HG03521 (cell line): ENCODE measurements around the gene LCE7A.

ENCODE experiments used
- ATAC-seq: cut with Tn5 transposase; IDR thresholded peaks from one replicate; pipeline ENCODE4 v1.9.1; 2021; ENCODE audit warnings: mild to moderate bottlenecking, moderate library complexity; ENCODE audit not compliant: unreplicated experiment

Gene LCE7A

DNA sequence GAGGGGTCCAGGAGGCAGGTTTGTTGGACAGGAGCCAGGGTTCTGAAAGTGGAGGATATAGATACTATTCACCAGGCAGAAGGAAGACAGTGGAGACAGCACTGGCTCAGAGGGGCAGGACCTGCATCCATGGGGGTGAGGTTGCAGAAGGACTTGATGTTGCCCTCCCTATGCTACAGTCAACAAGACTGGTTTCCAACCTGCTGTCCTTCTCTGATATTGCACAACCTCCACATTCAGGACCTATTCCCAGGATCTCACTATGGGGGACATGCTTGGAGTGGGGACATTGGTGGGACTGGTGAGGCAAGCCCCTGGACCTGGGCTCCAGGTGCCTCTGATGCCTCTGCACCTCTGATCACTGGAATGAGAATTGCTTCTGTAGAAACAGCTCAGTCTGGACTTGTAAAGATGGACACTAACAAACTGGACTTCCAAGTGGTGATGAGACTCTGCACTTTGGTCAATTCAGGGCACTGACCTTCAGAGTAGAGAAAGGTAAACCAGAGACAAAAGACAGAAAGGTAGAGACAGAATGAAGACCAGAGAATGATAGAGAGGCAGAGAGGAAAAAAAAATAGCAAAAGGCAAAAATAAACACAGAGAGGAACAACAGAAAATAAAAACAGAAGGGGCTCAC, 19.9 kb downstream of the LCE7A start:
- ATAC-seq = no peak

DNA sequence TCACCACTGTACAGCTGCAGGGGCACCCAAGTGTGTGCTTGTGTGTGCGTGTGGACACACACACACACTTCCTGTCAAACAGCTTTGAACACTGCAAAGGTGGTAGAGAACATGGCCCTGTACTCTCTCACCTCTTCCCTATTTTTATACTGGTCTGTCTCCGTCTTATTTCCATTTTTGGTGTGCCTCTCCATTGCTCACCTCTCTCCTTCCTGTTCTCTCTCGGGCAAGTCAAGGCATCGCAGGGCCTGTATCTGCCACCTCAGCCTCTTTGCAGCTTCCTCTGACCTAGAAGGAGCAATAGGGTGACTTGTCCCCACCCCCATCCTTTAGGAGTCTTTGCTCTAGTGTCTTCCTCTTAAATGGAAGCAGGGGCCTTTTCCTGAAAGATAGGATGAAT, 20.5 kb downstream of the LCE7A start:
- no peak for ATAC-seq

DNA sequence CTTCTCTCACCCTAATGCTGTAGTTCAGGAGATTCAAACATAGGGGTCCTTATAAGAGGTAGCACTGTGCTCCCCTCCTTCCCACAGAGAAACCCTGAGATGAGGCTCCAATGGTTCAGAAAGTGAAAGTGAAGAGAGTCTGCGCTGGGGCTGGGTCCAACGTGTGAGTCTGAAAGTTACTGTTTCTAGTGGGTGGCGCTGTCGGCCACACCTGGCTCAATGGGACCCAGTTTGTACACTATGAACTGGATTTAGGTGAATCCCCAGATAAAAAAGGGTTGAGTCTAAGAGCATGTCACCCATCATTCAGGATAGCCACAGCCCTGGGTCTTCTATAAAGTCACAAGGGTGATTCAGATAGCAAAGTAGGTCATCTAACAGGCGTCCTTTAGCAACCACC, 21.1 kb downstream of the LCE7A start:
- ATAC-seq = no peak

GRCh38 chr1:152884085-152884484, 24.3 kb downstream of the LCE7A start:
- no peak for ATAC-seq

DNA sequence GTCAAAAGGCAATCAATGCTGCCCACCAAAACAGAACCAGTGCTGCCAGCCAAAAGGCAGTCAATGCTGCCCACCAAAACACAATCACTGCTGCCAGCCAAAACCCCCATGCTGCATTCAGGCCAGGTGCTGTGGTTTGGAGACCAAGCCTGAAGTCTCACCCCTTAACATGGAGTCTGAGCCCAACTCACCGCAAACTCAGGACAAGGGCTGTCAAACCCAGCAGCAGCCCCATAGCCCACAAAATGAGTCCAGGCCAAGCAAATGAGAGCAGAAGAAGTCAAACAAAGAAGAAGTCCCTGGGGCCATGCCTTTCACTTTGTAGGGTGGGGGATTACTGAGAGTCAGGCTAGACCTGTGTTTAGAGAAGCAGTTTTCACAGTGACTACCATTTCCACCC, 24.7 kb downstream of the LCE7A start:
- no peak for ATAC-seq

DNA sequence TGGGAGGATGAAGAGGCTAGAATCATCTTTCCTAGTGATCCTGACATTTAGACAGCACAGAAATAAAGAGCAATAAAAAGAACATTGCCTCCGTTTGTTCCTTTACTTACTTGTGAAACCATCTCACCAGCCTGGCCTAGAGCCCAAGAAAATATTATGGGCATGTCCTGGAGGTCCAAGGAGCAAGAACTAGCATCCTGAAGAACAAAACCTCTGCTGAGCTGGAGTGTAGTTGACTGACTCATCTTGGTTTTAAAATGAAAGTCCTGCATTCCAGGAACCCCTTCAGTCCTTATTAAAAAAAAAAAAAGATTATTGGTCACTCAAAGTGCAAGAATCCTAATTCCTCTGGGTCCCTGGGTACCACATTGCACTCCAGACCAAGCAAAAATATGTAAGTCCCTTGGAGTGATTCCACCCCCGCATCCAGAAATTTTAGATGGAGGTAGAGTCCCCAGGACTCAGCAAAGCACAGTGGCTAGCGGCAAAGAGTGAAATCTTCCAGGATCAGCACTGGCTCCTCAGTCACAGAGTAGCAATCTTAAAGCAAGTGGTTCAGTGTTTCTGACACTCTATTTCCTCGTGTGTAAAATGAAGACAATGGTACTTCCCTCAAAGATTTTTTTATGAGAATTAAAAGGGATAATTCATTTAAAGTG, 25.3 kb downstream of the LCE7A start:
- no peak for ATAC-seq

GRCh38 chr1:152886085-152886484, 26.3 kb downstream of the LCE7A start:
- no peak for ATAC-seq

- no peak for ATAC-seq
Observed at GRCh38 chr1:152886758-152887409, 27.1 kb downstream of the LCE7A start.

GRCh38 chr1:152888126-152888525, 28.3 kb downstream of the LCE7A start:
- no peak for ATAC-seq

- ATAC-seq = no peak
Observed at GRCh38 chr1:152899027-152899426, 39.2 kb downstream of the LCE7A start.

DNA sequence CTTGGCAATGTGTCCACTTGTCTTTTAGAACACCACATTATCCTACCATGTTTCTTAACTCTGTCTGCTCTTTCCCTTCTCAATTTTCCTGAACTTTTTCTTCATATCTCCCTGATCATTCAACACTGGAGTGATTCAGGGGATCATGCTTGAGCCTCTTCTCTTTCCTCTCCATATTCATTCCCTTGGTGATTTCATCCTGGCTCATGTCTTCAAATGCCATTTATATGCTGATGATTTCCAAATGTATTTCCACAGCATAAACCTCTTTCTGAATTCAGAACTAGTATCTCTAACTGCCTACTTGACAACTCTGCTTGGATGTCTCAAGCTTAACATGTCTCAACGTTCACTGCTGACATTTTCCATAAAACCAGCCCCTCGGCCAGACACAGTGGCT, 40.1 kb downstream of the LCE7A start:
- no peak for ATAC-seq

GRCh38 chr1:152901631-152902030, 41.8 kb downstream of the LCE7A start:
- ATAC-seq = no peak

DNA sequence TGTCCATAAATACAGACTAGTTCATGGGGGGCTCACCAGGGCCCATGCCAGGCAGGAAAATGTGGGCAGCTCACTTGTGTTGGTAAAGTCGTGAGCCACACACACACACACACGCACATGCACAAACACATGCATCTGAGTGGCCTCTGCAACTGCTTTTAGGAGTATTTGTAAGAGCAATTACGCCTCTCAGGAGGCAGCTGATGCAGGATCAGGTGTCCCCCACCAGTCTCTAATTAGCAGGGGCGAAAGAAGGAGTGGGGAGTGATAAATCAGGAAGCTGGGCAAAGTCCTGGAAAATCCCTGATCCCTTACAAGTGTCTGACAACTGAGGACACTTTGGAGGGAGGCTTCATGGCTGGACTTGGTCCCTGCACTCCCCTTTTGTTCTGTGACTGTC, 42.8 kb downstream of the LCE7A start:
- no peak for ATAC-seq

- no peak for ATAC-seq
Observed at GRCh38 chr1:152904688-152905440, 45.1 kb downstream of the LCE7A start.

DNA sequence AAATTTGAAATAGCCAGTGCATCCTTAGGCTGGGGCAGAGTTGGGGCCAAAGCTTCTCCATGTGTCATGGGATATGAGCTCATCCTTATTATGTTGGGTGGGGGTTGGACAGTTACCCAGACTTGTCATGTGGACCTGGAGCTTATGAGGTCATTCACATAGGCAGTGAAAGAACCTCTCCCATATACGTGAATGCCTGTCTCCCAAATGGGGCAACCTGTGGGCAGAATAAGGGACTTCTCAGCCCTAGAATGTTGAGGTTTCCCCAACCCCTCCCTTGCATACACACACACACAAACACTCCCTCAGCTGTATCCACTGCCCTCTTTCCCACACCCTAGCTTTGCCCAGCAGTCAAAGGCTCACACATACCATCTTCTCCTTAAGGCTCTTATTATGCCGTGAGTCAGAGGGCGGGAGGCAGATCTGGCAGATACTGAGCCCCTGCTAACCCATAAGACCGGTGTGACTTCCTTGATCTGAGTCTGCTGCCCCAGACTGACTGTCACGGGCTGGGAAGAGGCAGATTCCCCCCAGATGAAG, 46.3 kb downstream of the LCE7A start:
- ATAC-seq = no peak

- ATAC-seq = no peak
Observed at GRCh38 chr1:152907686-152908601, 48.1 kb downstream of the LCE7A start, which contains the start of gene IVL. Gene IVL, plus strand, starts transcription at chr1:152908546. Its CDS starts 1,252 bp downstream, at chr1:152909798.

DNA sequence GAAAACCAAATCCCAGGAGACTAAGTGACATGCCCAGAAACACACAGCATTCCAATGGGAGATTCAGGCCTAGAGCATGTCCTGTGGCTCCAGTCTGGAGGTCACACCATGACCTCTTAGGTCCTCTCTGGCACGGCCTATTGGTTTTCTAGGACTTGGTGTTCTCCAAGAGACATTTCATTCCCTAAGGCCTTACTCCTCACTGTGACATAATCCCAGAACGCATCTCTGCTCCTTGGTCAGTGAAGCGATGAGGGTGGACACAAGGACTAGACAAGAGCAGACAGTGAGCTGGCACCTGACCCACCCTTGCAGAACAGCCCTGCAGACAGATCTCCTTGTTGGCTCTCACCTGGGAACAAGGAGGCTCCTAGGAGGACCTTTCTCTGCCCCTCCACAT, 49.4 kb downstream of the LCE7A start:
- no peak for ATAC-seq
